ENCODE measurements around the gene LTBP2.

DNA sequence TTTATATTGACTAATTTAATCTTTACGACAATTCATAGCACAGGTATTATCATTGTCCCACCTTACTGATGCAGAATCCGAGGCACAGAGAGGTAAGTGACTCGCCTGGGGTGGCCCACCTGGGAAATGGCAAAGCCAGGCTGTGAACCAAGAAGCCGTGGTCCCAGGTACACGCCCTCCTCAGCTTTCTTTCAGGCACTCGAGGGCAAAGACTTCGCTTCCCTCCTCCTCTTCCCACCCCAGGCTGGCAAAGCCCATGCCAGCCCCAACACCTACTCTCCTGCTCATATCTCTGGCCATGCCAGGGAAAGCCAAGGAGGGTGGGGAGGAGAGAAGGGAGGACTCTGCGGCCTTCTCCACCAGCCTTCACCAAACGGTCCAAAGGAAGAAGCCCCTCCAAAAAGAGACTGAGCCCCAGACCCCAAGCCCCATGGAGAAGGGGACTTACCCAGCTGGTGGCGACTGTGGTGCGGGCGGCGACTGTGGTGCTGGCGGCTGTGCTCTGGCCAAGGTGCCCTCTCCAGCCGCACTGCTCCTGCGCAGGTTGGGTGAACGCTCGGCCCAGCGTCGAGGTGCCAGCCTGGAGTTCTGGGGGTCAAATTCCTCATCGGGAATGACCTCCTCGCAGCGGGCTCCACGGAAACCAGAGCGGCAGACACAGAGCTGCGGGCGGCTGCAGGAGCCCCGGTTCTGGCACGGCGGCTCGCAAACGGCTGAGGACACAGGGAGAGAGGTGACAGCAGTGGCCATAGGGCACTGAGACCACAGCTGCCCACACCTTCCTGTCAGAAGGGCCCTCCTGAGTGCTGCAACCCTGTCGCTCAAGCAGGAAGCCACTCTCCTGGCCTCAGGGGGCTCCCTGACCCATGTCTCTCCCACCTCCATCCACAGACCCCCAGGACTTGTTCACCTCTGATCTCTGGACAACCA is 26.4 kb downstream of the LTBP2 start:
- TF ChIP-seq RAD21 (conservative IDR thresholded peaks at IDR 0.05 in 1 of 2, IDR thresholded peaks at IDR 0.05 in 1 of 2) (no peak), CHD4 (IDR thresholded peaks at IDR 0.05; ENCODE audit: borderline replicate concordance) (no peak), RNF2 (IDR thresholded peaks at IDR 0.05; ENCODE audit: borderline replicate concordance, low read depth) (no peak), HOXA7 (CRISPR knock-in tag; IDR thresholded peaks at IDR 0.05) (no peak), BHLHE40 (IDR thresholded peaks at IDR 0.05; ENCODE audit: low read depth, low read length) (no peak), TP53 (CRISPR knock-in tag; IDR thresholded peaks at IDR 0.05) (no peak), HDAC2 (IDR thresholded peaks at IDR 0.05) (no peak), FOSL2 (IDR thresholded peaks at IDR 0.05) (no peak), FOSL2 (CRISPR knock-in tag; IDR thresholded peaks at IDR 0.05) (no peak), JUN (IDR thresholded peaks at IDR 0.05) (no peak)
- TF ChIP-seq, protein P1, sequence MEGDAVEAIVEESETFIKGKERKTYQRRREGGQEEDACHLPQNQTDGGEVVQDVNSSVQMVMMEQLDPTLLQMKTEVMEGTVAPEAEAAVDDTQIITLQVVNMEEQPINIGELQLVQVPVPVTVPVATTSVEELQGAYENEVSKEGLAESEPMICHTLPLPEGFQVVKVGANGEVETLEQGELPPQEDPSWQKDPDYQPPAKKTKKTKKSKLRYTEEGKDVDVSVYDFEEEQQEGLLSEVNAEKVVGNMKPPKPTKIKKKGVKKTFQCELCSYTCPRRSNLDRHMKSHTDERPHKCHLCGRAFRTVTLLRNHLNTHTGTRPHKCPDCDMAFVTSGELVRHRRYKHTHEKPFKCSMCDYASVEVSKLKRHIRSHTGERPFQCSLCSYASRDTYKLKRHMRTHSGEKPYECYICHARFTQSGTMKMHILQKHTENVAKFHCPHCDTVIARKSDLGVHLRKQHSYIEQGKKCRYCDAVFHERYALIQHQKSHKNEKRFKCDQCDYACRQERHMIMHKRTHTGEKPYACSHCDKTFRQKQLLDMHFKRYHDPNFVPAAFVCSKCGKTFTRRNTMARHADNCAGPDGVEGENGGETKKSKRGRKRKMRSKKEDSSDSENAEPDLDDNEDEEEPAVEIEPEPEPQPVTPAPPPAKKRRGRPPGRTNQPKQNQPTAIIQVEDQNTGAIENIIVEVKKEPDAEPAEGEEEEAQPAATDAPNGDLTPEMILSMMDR (IDR thresholded peaks at IDR 0.05), result no peak
- TF ChIP-seq, protein P2, sequence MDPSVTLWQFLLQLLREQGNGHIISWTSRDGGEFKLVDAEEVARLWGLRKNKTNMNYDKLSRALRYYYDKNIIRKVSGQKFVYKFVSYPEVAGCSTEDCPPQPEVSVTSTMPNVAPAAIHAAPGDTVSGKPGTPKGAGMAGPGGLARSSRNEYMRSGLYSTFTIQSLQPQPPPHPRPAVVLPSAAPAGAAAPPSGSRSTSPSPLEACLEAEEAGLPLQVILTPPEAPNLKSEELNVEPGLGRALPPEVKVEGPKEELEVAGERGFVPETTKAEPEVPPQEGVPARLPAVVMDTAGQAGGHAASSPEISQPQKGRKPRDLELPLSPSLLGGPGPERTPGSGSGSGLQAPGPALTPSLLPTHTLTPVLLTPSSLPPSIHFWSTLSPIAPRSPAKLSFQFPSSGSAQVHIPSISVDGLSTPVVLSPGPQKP (IDR thresholded peaks at IDR 0.05; ENCODE audit: low read depth, low read length), result no peak
